Vagina (tissue), 2 donors: ENCODE measurements around the gene HS6ST3.

Source experiments
- CTCF ChIP-seq, 3 experiments: fragments of 450-650 bp in 2 of 3; fragments of 200-600 bp in 1 of 3; sonication (generic) in 1 of 3; IDR thresholded peaks; one replicate each; pipeline ENCODE4 v1.5.1; 2017 to 2019; ENCODE audit warnings: antibody characterized with exemption in 3 of 3, mild to moderate bottlenecking in 2 of 3, moderate library complexity in 2 of 3
- POLR2AphosphoS5 ChIP-seq, 2 donors: sonication (generic); formaldehyde crosslinking; IDR thresholded peaks; one replicate each; pipeline ENCODE4 v1.9.0; 2017; ENCODE audit warnings: antibody characterized with exemption in 2 of 2, mild to moderate bottlenecking in 2 of 2, low read depth in 1 of 2; ENCODE audit not compliant: insufficient read depth in 1 of 2

- TF ChIP-seq CTCF (IDR thresholded peaks at IDR 0.05) (no peak), POLR2AphosphoS5 (IDR thresholded peaks at IDR 0.05; ENCODE audit: insufficient read depth in 1 of 2, low read depth in 1 of 2) (no peak)
Measured at GRCh38 chr13:96646515-96647211, 556.8 kb downstream of the HS6ST3 start.
